MCF 10A (cell line): ENCODE results near the gene C11orf24. TPM values are rescaled to one million over a fixed set of nuclear protein-coding genes. Genes with fewer than 3 reads are reported as not detected.

Source experiments
- BruUV-seq: library from RNA; stranded (reverse); fragments of 400-500 nt; replicated peaks from 2 replicates; lab custom pipeline; 2021; lab: Mats Ljungman, UMichigan
- CTCF ChIA-PET: fragments of 300-600 bp; sonication (Branson Sonifier 250); formaldehyde crosslinking; extraction: SDS; loops from one replicate; lab custom pipeline; 2021; ENCODE audit warnings: antibody characterized with exemption, inconsistent platforms; lab: Yijun Ruan, JAX
- POLR2A ChIA-PET: fragments of 300-600, 350-650 bp; sonication (Branson Sonifier 250); formaldehyde crosslinking; extraction: SDS; loops from one replicate; lab custom pipeline; 2020; ENCODE audit warnings: antibody characterized with exemption, inconsistent platforms; lab: Yijun Ruan, JAX
- DNase-seq: peaks from one replicate; pipeline ENCODE4 v3.0.0-alpha.2; 2018; ENCODE audit not compliant: unreplicated experiment
- H3K27ac Mint-ChIP-seq: one replicate; pipeline ENCODE4 v1.8.0; 2022; ENCODE audit warnings: mild to moderate bottlenecking, low read depth, mixed read lengths; ENCODE audit not compliant: unreplicated experiment
- H3K27me3 Mint-ChIP-seq: one replicate; pipeline ENCODE4 v1.8.0; 2022; ENCODE audit warnings: mixed read lengths; ENCODE audit not compliant: insufficient read depth, unreplicated experiment
- H3K36me3 Mint-ChIP-seq: one replicate; pipeline ENCODE4 v1.8.0; 2022; ENCODE audit warnings: mild to moderate bottlenecking, moderate library complexity, mixed read lengths; ENCODE audit not compliant: insufficient read depth, unreplicated experiment
- H3K4me1 Mint-ChIP-seq: one replicate; pipeline ENCODE4 v1.8.0; 2022; ENCODE audit warnings: mixed read lengths; ENCODE audit not compliant: insufficient read depth, unreplicated experiment
- H3K4me3 Mint-ChIP-seq: one replicate; pipeline ENCODE4 v1.8.0; 2022; ENCODE audit warnings: mild to moderate bottlenecking, moderate library complexity, mixed read lengths; ENCODE audit not compliant: unreplicated experiment
- H3K9me3 Mint-ChIP-seq: one replicate; pipeline ENCODE4 v1.8.0; 2022; ENCODE audit warnings: mixed read lengths; ENCODE audit not compliant: unreplicated experiment
- CTCF ChIP-seq: fragments of 200-600 bp; IDR thresholded peaks from one replicate; pipeline ENCODE4 v1.8.0; 2022; ENCODE audit warnings: antibody characterized with exemption, mild to moderate bottlenecking; ENCODE audit not compliant: unreplicated experiment
- intact Hi-C: fragments of 100-400 bp; cut with micrococcal nuclease; formaldehyde crosslinking; loops from 2 replicates; pipeline ENCODE4 v1.14.1; 2022
- total RNA-seq: library from RNA; stranded (reverse); gene quantifications from 2 replicates; pipeline ENCODE4 v1.2.3, GENCODE V29; 2022

The C11orf24 gene
- total RNA-seq, 1 experiment from 2014 or later = 69.2 TPM

DNA sequence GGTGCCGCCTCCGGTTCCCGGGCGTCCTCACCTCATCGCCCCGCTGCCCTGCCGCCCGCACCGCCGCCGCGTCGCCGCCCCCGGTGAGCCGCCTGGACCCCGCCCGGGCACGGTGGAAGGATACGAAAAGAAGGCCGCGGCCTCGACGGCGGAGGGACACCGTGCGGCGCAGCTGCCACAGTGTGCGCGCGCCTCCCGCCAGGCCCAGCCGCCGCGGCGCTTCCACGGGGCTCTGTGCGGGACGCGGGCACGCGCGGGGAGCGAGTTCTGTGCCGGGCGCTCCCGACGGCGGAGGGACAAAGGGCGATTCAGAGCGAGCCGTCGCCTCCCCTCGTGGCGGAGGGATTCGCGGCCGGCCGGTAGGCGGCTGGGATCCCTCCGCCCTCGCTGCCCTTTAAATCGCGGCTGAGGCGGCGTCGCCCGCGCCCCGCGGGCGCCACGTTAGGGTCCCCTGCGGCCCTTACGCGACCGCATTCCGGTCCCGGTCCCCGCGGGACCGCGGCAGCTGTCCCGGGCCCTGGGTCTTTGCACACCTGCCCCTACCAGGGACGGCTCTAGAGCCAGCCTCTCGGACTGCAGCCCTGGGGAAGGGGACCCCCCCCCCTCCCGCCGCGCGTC is 58.1 kb downstream of the C11orf24 start:
- BruUV-seq = no TSS peak
- H3K4me3 Mint-ChIP-seq = peak overlapping the region; percentile 91
- ChIA-PET POLR2A (interaction anchor here (0.6 to 1.3 kb wide), 6 partner anchors 9 to 154 kb away, joined by 3 to 5 read pairs (median 4); partner anchors contain the start of gene C11orf24), CTCF (no interaction called here)
- peaks cover 11% of the 10 kb centered on the region for H3K27me3 Mint-ChIP-seq
- peak overlapping the region; percentile 84 for H3K27ac Mint-ChIP-seq
- H3K36me3 Mint-ChIP-seq = no peaks in the 10 kb centered on the region
- TF ChIP-seq CTCF = no peak
- H3K9me3 Mint-ChIP-seq = no peaks in the 10 kb centered on the region
- peaks cover 36% of the 10 kb centered on the region for H3K4me1 Mint-ChIP-seq
- intact Hi-C loops = no loop called here
- peak; percentile 81 for DNase-seq

DNA sequence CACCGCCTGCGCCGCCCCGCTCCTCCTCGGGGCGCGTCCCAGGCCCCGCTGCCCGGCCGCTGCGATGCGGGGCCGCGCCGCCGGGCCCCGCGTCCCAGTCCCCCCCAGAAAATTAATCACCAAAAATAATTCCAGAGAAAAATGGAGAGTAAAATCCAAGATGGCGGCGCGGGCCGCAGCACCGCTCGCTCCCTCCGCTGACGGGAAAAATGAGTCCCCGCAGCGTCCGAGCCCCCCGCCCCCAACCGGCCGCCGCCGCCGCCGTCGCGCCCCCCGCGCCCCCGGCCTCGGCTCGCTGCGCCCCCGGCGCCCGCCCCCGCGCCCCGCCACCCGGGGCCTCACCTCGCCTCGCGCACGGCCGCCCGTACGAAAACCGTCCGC is 58.6 kb downstream of the C11orf24 start, which contains the start of gene KMT5B:
Gene KMT5B (minus strand): TSS at position 162 of the 381 bp plus-strand sequence. CDS start 23,220 bp downstream, outside the sequence.
- Mint-ChIP-seq H3K4me1 (peaks cover 41% of the 10 kb centered on the region), H3K27ac (peak within 1 kb of the TSS; percentile 84), H3K27me3 (peaks cover 11% of the 10 kb centered on the region), H3K4me3 (peak within 1 kb of the TSS; percentile 91), H3K36me3 (no peaks in the 10 kb centered on the region), H3K9me3 (no peaks in the 10 kb centered on the region)
- intact Hi-C loops = no loop called here
- ChIA-PET CTCF (no interaction called here), POLR2A (interaction anchor here (0.7 to 1.4 kb wide), 3 partner anchors 15 to 154 kb away, joined by 3 to 4 read pairs (median 3); no protein-coding TSS in a partner anchor)
- no TSS peak for BruUV-seq
- TF ChIP-seq CTCF = no peak
- peak; percentile 32 for DNase-seq

DNA sequence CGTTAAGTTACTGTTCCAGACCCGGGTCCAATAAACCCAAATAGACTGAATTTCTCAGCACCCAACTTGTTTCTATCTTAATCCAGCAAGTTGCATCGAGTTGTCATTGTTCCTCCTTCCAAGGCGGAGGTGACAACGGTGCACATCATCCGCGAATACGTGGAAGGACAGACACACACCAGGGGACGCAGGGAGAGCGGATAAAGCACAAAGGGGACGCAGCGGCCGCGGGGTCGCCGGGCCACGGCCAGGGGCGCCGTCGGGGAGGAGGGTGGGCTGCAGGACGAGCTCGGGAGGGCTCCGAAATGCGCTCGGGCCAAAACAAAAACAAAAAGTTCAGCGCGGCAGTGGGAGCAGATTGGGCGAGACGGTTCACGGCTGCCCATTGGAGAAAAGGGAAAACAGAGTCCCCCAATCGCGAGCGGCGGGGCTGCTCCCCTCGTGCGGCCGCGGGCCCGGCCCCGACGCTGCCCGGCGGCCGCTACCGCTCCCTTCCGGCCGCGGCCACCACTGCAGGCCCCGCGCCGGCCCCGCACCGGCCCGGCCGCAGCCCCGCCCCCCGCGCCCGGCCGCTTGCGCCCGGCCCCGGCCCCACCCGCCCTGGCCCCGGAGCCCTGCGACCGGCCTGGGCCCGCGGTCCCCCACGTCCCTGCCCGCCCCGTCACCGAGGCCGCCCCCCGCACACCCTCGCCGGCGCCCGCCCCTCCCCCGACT is 59.2 kb downstream of the C11orf24 start:
- peak; percentile 78 for DNase-seq
- no peak for TF ChIP-seq CTCF
- peak overlapping the region; percentile 91 for H3K4me3 Mint-ChIP-seq
- H3K9me3 Mint-ChIP-seq = no peaks in the 10 kb centered on the region
- CTCF ChIA-PET = interaction anchor here (0.6 to 1.7 kb wide), 4 partner anchors 15 to 202 kb away, joined by 3 to 6 read pairs (median 5); partner anchors contain the start of gene ALDH3B1
- intact Hi-C loops = no loop called here
- H3K4me1 Mint-ChIP-seq = peaks cover 41% of the 10 kb centered on the region
- H3K27ac Mint-ChIP-seq = peak overlapping the region; percentile 84
- H3K36me3 Mint-ChIP-seq = no peaks in the 10 kb centered on the region
- POLR2A ChIA-PET = interaction anchor here (1.3 to 2.0 kb wide), 5 partner anchors 8 to 201 kb away, joined by 3 to 7 read pairs (median 6); no protein-coding TSS in a partner anchor
- BruUV-seq = no TSS peak
- H3K27me3 Mint-ChIP-seq = peaks cover 6% of the 10 kb centered on the region

GRCh38 chr11:68211546-68211945 is 60.2 kb downstream of the C11orf24 start:
- no peaks in the 10 kb centered on the region for H3K9me3 Mint-ChIP-seq
- intact Hi-C loops = no loop called here
- H3K27ac Mint-ChIP-seq = peak overlapping the region; percentile 29
- ChIA-PET POLR2A (interaction anchor here (0.5 to 2.0 kb wide), 13 partner anchors 9 to 201 kb away, joined by 3 to 7 read pairs (median 4); partner anchors contain the start of genes ALDH3B1 and TCIRG1), CTCF (interaction anchor here (0.5 to 2.3 kb wide), 6 partner anchors 14 to 1381 kb away, joined by 3 to 8 read pairs (median 5); no protein-coding TSS in a partner anchor)
- no peak for DNase-seq
- H3K4me1 Mint-ChIP-seq = peaks cover 48% of the 10 kb centered on the region
- H3K27me3 Mint-ChIP-seq = no peaks in the 10 kb centered on the region
- H3K36me3 Mint-ChIP-seq = no peaks in the 10 kb centered on the region
- BruUV-seq = no TSS peak
- H3K4me3 Mint-ChIP-seq = peak overlapping the region; percentile 91
- no peak for TF ChIP-seq CTCF
